GM21367 (cell line): ENCODE data around the gene NXPE3.

Experiments used
- ATAC-seq: cut with Tn5 transposase; IDR thresholded peaks from one replicate; pipeline ENCODE4 v1.9.1; 2021; ENCODE audit not compliant: unreplicated experiment

NXPE3 gene

GRCh38 chr3:101828691-101829436, 49.9 kb downstream of the NXPE3 start:
- peak; percentile 49 for ATAC-seq

GRCh38 chr3:101829437-101829830, 50.4 kb downstream of the NXPE3 start:
- no peak for ATAC-seq

DNA sequence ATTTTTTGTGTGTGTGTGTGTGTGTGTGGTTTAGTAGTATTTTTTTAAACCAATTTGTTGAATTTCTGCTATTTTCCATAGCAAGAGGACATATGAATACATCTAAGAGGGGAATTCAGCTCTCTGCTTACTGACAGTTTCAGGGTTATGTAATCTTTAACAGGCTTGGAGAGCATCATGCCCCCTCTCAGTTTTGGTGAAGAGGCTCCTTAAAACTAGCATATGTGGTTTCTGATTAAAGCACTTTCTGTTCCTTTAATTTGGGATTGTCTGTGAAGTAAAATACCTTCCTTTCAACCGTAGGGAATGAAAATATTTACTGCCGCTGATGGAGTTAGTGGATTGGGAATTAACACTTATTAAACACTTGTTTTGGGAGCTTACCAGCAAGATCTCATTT, 50.9 kb downstream of the NXPE3 start:
- no peak for ATAC-seq

GRCh38 chr3:101833446-101833974, 54.5 kb downstream of the NXPE3 start:
- ATAC-seq, result no peak

DNA sequence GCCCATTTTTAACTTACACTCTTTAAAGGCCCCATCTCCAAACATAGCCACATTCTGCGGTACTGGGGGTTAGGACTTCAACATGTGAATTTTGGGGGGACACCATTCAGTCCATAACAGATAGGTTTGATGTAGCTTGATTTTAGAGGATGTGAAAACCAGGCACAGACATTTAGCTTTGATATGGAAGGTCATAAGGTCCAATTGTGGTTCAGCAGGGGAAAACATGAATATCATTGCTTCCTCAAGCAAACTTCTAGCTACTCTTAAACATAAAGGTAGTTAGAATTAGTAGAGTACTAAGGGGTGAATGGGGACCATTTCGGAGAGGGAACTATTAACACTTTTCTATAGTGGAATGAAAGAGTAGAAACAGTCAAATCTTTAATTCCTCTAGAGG, 56.7 kb downstream of the NXPE3 start:
- ATAC-seq, result no peak

GRCh38 chr3:101836160-101836559, 57.1 kb downstream of the NXPE3 start:
- ATAC-seq, result no peak

DNA sequence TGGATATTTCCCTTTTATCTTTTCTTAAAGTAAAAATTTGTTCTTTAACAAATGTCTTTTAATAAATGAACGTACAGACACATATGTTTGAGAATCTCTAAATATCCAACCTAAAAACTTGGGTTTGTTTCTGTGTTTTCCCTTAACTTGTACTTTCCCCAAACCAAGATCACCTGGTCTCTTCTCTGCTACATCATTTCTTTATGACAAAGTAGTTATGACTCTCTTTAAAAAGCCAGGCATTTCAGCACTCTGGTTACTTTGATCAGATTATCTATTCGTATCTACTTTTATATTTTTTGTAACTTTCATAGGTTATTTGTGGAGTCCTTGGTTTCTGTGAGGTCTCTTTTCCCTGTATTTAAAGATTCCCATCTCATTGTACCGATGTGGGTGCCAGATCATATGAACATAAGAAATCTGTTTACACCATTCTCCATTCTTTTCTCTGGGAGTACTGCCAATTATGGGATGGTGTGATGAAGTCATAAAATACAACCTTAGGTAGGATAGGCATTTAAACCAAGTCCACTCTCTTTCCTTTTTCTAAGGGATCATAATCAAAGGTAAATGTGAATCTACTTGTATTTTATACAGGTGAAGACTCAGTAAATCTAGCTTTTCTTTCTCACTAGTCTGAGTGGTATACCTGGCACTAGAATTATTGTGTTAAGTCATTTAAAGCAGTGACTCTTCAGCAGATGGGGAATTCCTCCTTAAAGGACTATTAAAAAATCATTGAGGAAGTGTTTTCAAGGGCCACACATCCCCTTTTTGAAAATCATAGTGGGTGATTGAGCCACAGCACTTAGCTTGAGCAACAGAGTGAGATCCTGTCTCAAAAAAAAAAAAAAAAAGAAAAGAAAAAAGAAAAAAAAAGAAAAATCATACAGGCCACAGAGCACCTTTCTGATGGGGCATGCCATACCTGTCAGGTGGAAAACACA, 57.9 kb downstream of the NXPE3 start:
- no peak for ATAC-seq

- ATAC-seq, result no peak
These were observed 59.7 kb downstream of the NXPE3 start for GRCh38 chr3:101838691-101839090.

GRCh38 chr3:101840066-101840465, 61.1 kb downstream of the NXPE3 start:
- ATAC-seq, result no peak

- no peak for ATAC-seq
These were observed 63.4 kb downstream of the NXPE3 start for GRCh38 chr3:101842245-101842934.

DNA sequence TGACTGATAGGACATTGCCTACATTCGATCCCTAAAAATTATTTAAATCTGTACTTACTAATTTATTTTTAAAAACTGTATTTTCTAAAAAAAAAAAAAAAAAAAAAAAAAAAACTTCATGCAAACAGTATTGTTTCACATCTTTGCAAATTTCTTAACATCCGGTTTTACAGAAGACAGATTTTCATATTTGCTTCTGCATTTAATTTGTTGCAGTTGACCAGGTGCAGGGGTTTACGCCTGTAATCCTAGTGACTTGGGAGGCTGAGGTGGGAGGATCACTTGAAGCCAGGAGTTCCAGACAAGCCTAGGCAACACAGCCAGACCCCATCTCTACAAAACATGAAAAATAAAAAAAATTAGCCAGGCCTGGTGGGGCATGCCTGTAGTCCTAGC, 63.9 kb downstream of the NXPE3 start:
- ATAC-seq, result no peak

- no peak for ATAC-seq
These were observed 66.4 kb downstream of the NXPE3 start for GRCh38 chr3:101845425-101845824.

DNA sequence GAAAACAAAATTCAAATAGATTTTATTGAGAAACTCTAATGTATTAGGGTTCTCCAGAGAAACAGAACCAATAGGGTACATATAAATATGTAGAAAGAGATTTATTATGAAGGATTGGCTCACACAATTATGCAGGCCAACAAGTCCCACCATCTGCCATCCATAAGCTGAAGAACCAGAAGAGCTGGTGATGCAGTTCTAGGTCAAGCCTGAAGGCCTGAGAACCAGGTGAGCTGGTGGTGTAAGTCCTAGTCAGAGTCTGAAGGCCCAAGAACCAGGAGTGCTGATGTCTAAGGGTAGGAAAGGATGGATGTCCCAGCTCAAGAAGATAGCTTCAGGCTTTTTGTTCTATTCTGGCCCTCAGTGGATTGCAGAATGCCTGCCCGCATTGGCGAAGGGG, 67.7 kb downstream of the NXPE3 start:
- no peak for ATAC-seq

DNA sequence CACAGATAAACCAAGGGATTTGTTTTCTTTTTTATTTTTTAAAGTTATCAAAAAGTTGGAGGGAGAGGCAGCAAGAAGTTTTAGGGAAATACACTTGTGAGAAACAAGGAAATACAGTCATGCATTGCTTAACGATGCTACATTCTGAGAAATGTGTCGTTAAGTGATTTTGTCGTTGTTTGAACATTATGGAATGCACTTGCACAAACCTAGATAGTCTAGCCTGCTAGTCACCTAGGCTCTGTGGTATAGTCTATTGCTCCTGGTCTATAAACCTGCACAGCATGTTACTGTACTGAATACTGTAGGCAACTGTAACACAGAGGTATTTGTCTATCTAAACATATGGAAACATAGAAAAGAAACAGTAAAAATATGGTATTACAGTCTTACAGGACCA, 68.3 kb downstream of the NXPE3 start:
- no peak for ATAC-seq

- no peak for ATAC-seq
These were observed 69.3 kb downstream of the NXPE3 start for GRCh38 chr3:101848326-101848725.

- peak; percentile 68 for ATAC-seq
These were observed 70.0 kb downstream of the NXPE3 start, which contains the start of gene NFKBIZ for GRCh38 chr3:101848754-101849713. NFKBIZ (plus strand) TSS chr3:101849514; CDS start chr3:101849629, 115 bp downstream.

GRCh38 chr3:101849714-101850245, 70.8 kb downstream of the NXPE3 start:
- ATAC-seq, result peak; percentile 21

DNA sequence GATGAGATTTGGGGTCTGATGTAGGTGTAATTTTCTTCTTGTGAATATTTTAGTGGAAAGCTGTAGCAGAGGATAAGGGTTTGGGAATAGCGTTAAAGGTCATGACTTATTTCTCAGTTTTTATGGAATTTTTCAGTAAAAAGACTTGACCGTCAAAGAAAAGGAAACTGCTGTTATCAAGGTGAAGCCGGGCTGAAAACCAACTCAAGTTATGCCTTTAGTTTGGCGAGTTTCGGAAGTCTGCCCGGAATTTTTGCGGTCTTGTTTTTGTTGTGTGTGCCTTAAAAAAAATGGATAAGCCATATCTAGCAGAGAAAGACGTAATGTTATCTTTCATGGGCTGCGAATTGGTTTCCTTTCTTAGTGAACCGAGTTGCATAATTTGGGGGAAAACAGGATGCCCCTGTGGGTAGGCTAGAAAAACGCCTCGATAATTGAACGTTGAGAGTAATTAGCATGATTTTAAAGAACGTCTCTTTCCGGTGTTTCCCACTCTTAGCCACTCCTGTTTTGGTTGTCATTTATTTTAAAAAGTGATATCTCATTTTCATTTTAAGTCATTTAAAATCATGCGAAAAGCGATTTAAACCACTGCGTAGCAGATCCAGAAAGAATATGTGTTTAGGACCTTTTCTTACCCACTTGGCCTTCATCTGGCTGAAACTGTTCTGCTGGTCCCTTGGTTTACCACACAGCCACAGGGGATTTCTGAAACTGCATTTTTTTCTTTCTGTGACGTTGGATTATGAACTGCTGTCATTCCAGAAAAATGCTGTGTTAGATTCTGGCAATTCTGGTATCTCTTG, 71.4 kb downstream of the NXPE3 start:
- ATAC-seq, result no peak
